Vagina (tissue), 2 donors: ENCODE data around the gene PSMD11. TPM values are rescaled to one million over a fixed set of nuclear protein-coding genes. Genes with fewer than 3 reads are reported as not detected.

Experiments used
- DNase-seq, 2 donors: peaks; one replicate each; pipeline ENCODE4 v3.0.0-alpha.2; 2017; ENCODE audit errors: extremely low spot score in 2 of 2
- H3K27ac ChIP-seq: fragments of 200-600 bp; sonication (generic); one replicate; pipeline ENCODE4 v1.5.1; 2019
- H3K27me3 ChIP-seq: fragments of 200-600 bp; sonication (generic); one replicate; pipeline ENCODE4 v1.5.1; 2019
- H3K36me3 ChIP-seq, 2 donors: fragments of 200-600 bp; sonication (generic); one replicate each; pipeline ENCODE4 v1.5.1; 2017 to 2019
- H3K4me1 ChIP-seq: fragments of 200-600 bp; sonication (generic); one replicate; pipeline ENCODE4 v1.5.1; 2019
- H3K4me3 ChIP-seq, 2 donors: fragments of 200-600 bp; sonication (generic); 1 replicate in 1 of 2; 2 replicates in 1 of 2; pipeline ENCODE4 v1.5.1; 2016 to 2019
- H3K9me3 ChIP-seq: fragments of 200-600 bp; sonication (generic); one replicate; pipeline ENCODE4 v1.5.1; 2019
- CTCF ChIP-seq, 3 experiments: fragments of 450-650 bp in 2 of 3; fragments of 200-600 bp in 1 of 3; sonication (generic) in 1 of 3; IDR thresholded peaks; one replicate each; pipeline ENCODE4 v1.5.1; 2017 to 2019; ENCODE audit warnings: antibody characterized with exemption in 3 of 3, mild to moderate bottlenecking in 2 of 3, moderate library complexity in 2 of 3
- POLR2A ChIP-seq, 2 donors: fragments of 450-650 bp; IDR thresholded peaks; one replicate each; pipeline ENCODE4 v1.6.1; 2017; ENCODE audit warnings: antibody characterized with exemption in 2 of 2, mild to moderate bottlenecking in 2 of 2, moderate library complexity in 2 of 2
- POLR2AphosphoS5 ChIP-seq, 2 donors: sonication (generic); formaldehyde crosslinking; IDR thresholded peaks; one replicate each; pipeline ENCODE4 v1.9.0; 2017; ENCODE audit warnings: antibody characterized with exemption in 2 of 2, mild to moderate bottlenecking in 2 of 2, low read depth in 1 of 2; ENCODE audit not compliant: insufficient read depth in 1 of 2
- intact Hi-C: fragments of 100-400 bp; cut with DNase I; formaldehyde crosslinking; loops from one replicate; pipeline ENCODE4 v1.15.1; 2023
- total RNA-seq: library from RNA; depleted of rRNA; stranded (reverse); fragments of >200 nt; gene quantifications from one replicate; pipeline ENCODE4 v1.2.3, GENCODE V29; 2016

The PSMD11 gene
- total RNA-seq, 1 donor from 2014 or later, result 46.9 TPM

- H3K9me3 ChIP-seq, result no peaks in the 10 kb centered on the region
- DNase-seq, result no peak
- H3K4me3 ChIP-seq, result peak overlapping the region; percentile 43 to 78
Observed at GRCh38 chr17:32486111-32486700, 41.9 kb downstream of the PSMD11 start.

GRCh38 chr17:32486701-32487472 is 42.6 kb downstream of the PSMD11 start, which contains the start of gene CDK5R1:
Gene CDK5R1 (plus strand): TSS chr17:32486993. CDS start chr17:32487621, 628 bp downstream.
- no peak for DNase-seq
- intact Hi-C loops, result no loop called here
- Histone ChIP-seq H3K9me3 (no peaks in the 10 kb centered on the region), H3K27me3 (no peaks in the 10 kb centered on the region), H3K4me1 (peaks cover 30% of the 10 kb centered on the region), H3K36me3 (no peaks in the 10 kb centered on the region), H3K4me3 (peak within 1 kb of the TSS; percentile 43 to 78), H3K27ac (peak within 1 kb of the TSS; percentile 71)
- TF ChIP-seq CTCF (IDR thresholded peaks at IDR 0.05) (no peak), POLR2AphosphoS5 (IDR thresholded peaks at IDR 0.05; ENCODE audit: insufficient read depth in 1 of 2, low read depth in 1 of 2) (no peak), POLR2A (IDR thresholded peaks at IDR 0.05) (no peak)

More at GRCh38 chr17:32486111-32486700, 41.9 kb downstream of the PSMD11 start:
- intact Hi-C loops, result no loop called here
- Histone ChIP-seq H3K4me1 (peaks cover 30% of the 10 kb centered on the region), H3K36me3 (peaks cover 0 to 3% of the 10 kb centered on the region in 2 donors), H3K27ac (peak overlapping the region; percentile 71), H3K27me3 (no peaks in the 10 kb centered on the region)
- TF ChIP-seq POLR2A (IDR thresholded peaks at IDR 0.05), result no peak
- TF ChIP-seq POLR2AphosphoS5 (IDR thresholded peaks at IDR 0.05; ENCODE audit: insufficient read depth in 1 of 2, low read depth in 1 of 2), result no peak
- TF ChIP-seq CTCF (IDR thresholded peaks at IDR 0.05), result no peak

GRCh38 chr17:32487473-32488176 is 43.3 kb downstream of the PSMD11 start:
- intact Hi-C loops, result no loop called here
- Histone ChIP-seq H3K27me3 (no peaks in the 10 kb centered on the region), H3K4me1 (peaks cover 30% of the 10 kb centered on the region), H3K4me3 (peak overlapping the region; percentile 43 to 78), H3K9me3 (no peaks in the 10 kb centered on the region), H3K36me3 (no peaks in the 10 kb centered on the region), H3K27ac (no peak overlapping the region)
- TF ChIP-seq POLR2AphosphoS5 (IDR thresholded peaks at IDR 0.05; ENCODE audit: insufficient read depth in 1 of 2, low read depth in 1 of 2) (no peak), CTCF (IDR thresholded peaks at IDR 0.05) (no peak), POLR2A (IDR thresholded peaks at IDR 0.05) (no peak)
- no peak for DNase-seq

- TF ChIP-seq POLR2A (IDR thresholded peaks at IDR 0.05) (no peak), POLR2AphosphoS5 (IDR thresholded peaks at IDR 0.05; ENCODE audit: insufficient read depth in 1 of 2, low read depth in 1 of 2) (no peak), CTCF (IDR thresholded peaks at IDR 0.05) (no peak)
- Histone ChIP-seq H3K4me1 (peaks cover 26% of the 10 kb centered on the region), H3K9me3 (no peaks in the 10 kb centered on the region), H3K27me3 (no peaks in the 10 kb centered on the region), H3K36me3 (no peaks in the 10 kb centered on the region), H3K4me3 (peak overlapping the region; percentile 43 to 78), H3K27ac (no peak overlapping the region)
- intact Hi-C loops, result no loop called here
- DNase-seq, result no peak
Observed at GRCh38 chr17:32488177-32488542, 43.9 kb downstream of the PSMD11 start.
